Measurements from ENCODE around the gene SERGEF.

The SERGEF gene

GRCh38 chr11:17812091-17812864, 200.6 kb downstream of the SERGEF start:
- DNase-seq (ENCODE audit: low read depth) = no peak
- no peak overlapping the region for H3K4me3 ChIP-seq (ENCODE audit: low read depth, low read length)
- in situ Hi-C loops (cut with HindIII; ENCODE audit: low sequenced_read_pairs) = no loop called here
- no peak for TF ChIP-seq CTCF (IDR thresholded peaks at IDR 0.05; ENCODE audit: low read depth, low read length, missing control alignments)

- H3K4me3 ChIP-seq (ENCODE audit: low read depth, low read length) = no peak overlapping the region
- in situ Hi-C loops (cut with HindIII; ENCODE audit: low sequenced_read_pairs) = no loop called here
- TF ChIP-seq CTCF (IDR thresholded peaks at IDR 0.05; ENCODE audit: low read depth, low read length, missing control alignments) = no peak
- no peak for DNase-seq (ENCODE audit: low read depth)
These were observed 201.5 kb downstream of the SERGEF start for GRCh38 chr11:17811352-17811751.

GRCh38 chr11:17810746-17811145, 202.1 kb downstream of the SERGEF start:
- in situ Hi-C loops (cut with HindIII; ENCODE audit: low sequenced_read_pairs) = no loop called here

GRCh38 chr11:17810041-17810440, 202.8 kb downstream of the SERGEF start:
- no peak for DNase-seq (ENCODE audit: low read depth)
- no peak overlapping the region for H3K4me3 ChIP-seq (ENCODE audit: low read depth, low read length)
- TF ChIP-seq CTCF (IDR thresholded peaks at IDR 0.05; ENCODE audit: low read depth, low read length, missing control alignments) = no peak
- in situ Hi-C loops (cut with HindIII; ENCODE audit: low sequenced_read_pairs) = no loop called here

More at GRCh38 chr11:17810746-17811145, 202.1 kb downstream of the SERGEF start:
- no peak for TF ChIP-seq CTCF (IDR thresholded peaks at IDR 0.05; ENCODE audit: low read depth, low read length, missing control alignments)
- no peak overlapping the region for H3K4me3 ChIP-seq (ENCODE audit: low read depth, low read length)
- peak; percentile 34 for DNase-seq (ENCODE audit: low read depth)

GRCh38 chr11:17807034-17807433, 205.8 kb downstream of the SERGEF start:
- H3K4me3 ChIP-seq (ENCODE audit: low read depth, low read length) = no peak overlapping the region
- no peak for TF ChIP-seq CTCF (IDR thresholded peaks at IDR 0.05; ENCODE audit: low read depth, low read length, missing control alignments)
- in situ Hi-C loops (cut with HindIII; ENCODE audit: low sequenced_read_pairs) = loop anchor here (5.0 kb wide), 1 partner anchor 35 kb away; no protein-coding TSS in a partner anchor
- DNase-seq (ENCODE audit: low read depth) = no peak

- TF ChIP-seq CTCF (IDR thresholded peaks at IDR 0.05; ENCODE audit: low read depth, low read length, missing control alignments) = no peak
- no peak overlapping the region for H3K4me3 ChIP-seq (ENCODE audit: low read depth, low read length)
- DNase-seq (ENCODE audit: low read depth) = no peak
- in situ Hi-C loops (cut with HindIII; ENCODE audit: low sequenced_read_pairs) = loop anchor here (5.0 kb wide), 1 partner anchor 34 kb away; no protein-coding TSS in a partner anchor
These were observed 207.0 kb downstream of the SERGEF start for GRCh38 chr11:17805873-17806272.
